Superior temporal gyrus (tissue), 1 donor: ENCODE results near the gene MYO5B.
"Not testable (repeated sequence)": the region's sequence is repeated elsewhere in the genome, so short reads cannot be mapped to it uniquely, and the experiment has no call there.

Experiments
- DNase-seq: peaks from one replicate; pipeline ENCODE4 v3.0.0-alpha.2; 2016; ENCODE audit errors: extremely low spot score

MYO5B gene

GRCh38 chr18:49799806-49800205 is 395.1 kb downstream of the MYO5B start:
- not testable (repeated sequence) for DNase-seq

GRCh38 chr18:49798001-49798400 is 396.9 kb downstream of the MYO5B start:
- DNase-seq = no peak

GRCh38 chr18:49795612-49796552 is 399.1 kb downstream of the MYO5B start:
- no peak for DNase-seq

- no peak for DNase-seq
Observed at GRCh38 chr18:49794743-49795142, 400.2 kb downstream of the MYO5B start.

- DNase-seq = not testable (repeated sequence)
Observed at GRCh38 chr18:49789560-49790134, 405.3 kb downstream of the MYO5B start.

GRCh38 chr18:49788327-49788898 is 406.5 kb downstream of the MYO5B start:
- DNase-seq = no peak

- no peak for DNase-seq
Observed at GRCh38 chr18:49786019-49786720, 408.8 kb downstream of the MYO5B start.

GRCh38 chr18:49784427-49785185 is 410.3 kb downstream of the MYO5B start:
- DNase-seq = no peak

- not testable (repeated sequence) for DNase-seq
Observed at GRCh38 chr18:49783631-49784030, 411.3 kb downstream of the MYO5B start.

- no peak for DNase-seq
Observed at GRCh38 chr18:49778826-49779465, 416.0 kb downstream of the MYO5B start.
